HG02852 (cell line): ENCODE results near the gene TNFRSF8.

Experiments used
- ATAC-seq: cut with Tn5 transposase; IDR thresholded peaks from one replicate; pipeline ENCODE4 v1.9.1; 2021; ENCODE audit warnings: mild to moderate bottlenecking, moderate library complexity; ENCODE audit not compliant: unreplicated experiment

TNFRSF8 gene

DNA sequence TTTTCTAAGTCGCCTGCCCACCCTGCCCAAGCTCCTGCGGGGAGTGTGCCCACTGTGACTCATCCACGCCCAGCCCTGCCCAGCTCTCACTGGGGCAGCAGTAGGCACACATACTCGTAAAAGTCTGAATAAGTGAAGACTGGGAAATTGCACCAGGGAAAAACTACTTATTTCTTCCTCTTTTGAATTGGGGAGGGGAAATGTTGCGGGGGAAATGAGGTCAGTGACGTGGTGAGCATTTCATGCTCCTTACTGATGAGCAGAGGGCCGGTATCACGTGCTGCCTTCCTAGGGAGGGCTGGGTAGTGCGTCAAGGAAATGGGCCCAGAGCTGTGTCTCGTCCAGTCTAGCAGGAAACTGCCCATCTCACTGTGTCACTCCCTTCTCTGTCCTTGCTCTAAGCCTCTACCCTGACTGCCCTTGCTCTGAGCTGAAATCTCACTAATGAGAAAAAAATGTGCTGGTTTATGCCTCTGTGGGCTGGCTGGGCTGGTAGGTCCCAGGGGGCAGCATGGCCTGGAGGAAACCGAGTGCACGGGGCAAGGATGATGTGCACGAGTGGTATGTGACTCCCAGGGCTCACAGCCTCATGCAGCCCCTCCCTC, 90.2 kb downstream of the TNFRSF8 start:
- ATAC-seq, result no peak

DNA sequence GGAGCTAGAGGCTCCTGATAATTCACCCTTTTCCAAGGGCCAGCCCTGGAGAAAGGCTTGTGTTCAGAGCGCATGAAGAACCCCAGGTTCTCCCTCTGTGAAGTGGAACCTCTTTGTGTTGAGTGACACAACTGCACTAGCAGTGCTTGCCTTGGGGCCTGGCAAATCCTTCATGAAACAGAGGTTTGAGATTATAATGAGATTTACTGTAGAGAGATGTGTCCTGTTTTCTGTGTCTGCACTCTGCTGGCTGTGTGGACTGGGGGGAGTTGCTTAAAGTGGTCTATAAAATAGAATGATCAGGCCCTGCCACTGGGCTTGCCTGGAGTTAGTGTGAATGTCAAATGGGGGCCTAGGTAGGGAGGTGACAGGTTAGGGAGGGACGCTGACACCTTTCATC, 92.2 kb downstream of the TNFRSF8 start:
- no peak for ATAC-seq

GRCh38 chr1:12157366-12158231, 94.5 kb downstream of the TNFRSF8 start:
- ATAC-seq, result no peak

GRCh38 chr1:12158357-12159092, 95.4 kb downstream of the TNFRSF8 start:
- no peak for ATAC-seq

- no peak for ATAC-seq
Measured at GRCh38 chr1:12159816-12160215, 96.7 kb downstream of the TNFRSF8 start.

DNA sequence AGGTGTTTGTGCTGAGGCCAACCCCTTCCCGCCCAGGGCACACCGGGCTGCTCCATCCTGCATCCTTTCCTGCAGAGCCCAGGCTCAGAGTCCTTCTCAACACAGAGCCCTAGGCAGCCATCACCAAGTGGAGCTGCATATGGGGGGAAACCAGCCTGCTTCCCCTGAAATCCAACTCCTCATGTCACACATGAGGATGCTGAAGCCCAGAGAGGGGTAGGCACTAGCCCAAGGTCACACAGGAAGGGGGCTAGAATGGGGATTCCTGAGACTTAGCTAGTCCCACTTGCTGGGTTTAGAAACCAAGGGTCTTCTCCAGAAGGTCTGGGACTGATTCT, 98.2 kb downstream of the TNFRSF8 start:
- no peak for ATAC-seq

- peak; percentile 74 for ATAC-seq
Measured at GRCh38 chr1:12161662-12162458, 98.8 kb downstream of the TNFRSF8 start.

- ATAC-seq, result no peak
Measured at GRCh38 chr1:12162459-12163137, 99.5 kb downstream of the TNFRSF8 start.

- no peak for ATAC-seq
Measured at GRCh38 chr1:12163210-12163609, 100.1 kb downstream of the TNFRSF8 start.

DNA sequence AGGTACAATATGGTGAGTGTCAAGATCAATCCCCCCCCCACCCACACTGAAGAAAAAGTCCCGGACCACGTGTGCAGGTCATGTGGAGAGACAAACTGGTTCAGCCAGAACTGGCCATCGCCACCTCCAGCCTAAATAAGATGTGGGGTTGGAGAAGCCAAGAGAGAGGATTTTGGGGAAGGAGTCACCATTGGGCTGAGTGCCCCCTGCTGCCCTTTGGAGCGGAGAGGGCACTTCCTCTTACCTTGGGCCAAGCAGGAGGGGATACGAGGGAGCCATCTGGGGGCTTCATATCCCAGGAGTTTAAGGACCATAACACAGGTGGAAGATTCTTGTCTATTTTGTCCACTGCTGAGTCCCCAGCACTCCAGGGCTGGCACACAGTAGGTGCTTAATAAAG, 101.1 kb downstream of the TNFRSF8 start:
- no peak for ATAC-seq

DNA sequence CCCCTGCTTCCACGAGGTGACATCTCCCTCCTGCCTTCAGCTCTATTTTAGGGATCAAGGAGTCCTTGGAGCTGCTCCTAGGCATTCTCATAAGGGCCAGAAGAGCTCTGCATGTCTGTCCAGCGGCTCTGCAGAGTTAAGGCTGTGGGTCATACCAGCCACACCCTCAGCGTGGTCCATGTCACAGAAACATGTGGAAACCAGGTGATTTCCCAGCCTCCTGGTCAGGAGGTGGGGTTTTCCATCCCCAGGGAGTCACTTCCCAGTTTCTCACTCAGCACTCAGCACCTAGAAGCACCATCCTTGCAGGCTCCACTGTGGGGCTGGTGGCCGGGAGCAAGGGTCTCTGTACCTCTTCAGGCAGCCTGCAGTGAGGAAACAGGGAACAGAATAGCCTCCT, 102.2 kb downstream of the TNFRSF8 start:
- ATAC-seq, result no peak

DNA sequence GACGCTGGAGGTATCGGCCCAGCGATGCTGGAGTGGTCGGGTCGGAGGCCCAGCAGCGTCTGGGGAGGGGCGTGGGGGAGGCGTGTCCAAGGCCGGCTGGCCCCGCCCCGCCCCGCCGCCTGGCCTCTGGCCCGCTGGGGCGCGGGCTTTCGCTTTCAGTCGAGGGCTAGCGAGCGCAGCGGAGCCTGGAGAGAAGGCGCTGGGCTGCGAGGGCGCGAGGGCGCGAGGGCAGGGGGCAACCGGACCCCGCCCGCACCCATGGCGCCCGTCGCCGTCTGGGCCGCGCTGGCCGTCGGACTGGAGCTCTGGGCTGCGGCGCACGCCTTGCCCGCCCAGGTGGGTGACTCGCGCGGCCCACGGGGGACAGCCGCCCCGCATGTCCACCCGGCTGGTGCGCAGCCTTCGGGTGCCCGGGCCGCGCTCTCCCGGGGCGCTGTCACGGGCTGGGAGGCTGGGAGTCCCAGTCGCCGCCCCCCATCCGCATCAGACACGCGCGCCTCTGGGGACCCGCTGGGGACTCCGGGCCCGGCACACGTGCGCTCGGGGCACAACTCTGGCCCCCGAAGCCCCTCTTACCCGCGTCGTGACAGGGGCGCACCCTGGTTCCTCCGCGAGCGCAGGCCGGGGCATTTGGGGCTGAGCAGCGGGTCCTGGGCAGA, 103.9 kb downstream of the TNFRSF8 start, which contains the start of gene TNFRSF1B:
Gene TNFRSF1B (plus strand): TSS at position 158 of the 659 bp plus-strand sequence. CDS start 101 bp downstream, at position 259.
- peak; percentile 51 for ATAC-seq

GRCh38 chr1:12167493-12168429, 104.7 kb downstream of the TNFRSF8 start:
- peak; percentile 15 for ATAC-seq

GRCh38 chr1:12168451-12169160, 105.5 kb downstream of the TNFRSF8 start:
- no peak for ATAC-seq

- ATAC-seq, result no peak
Measured at GRCh38 chr1:12169442-12170135, 106.5 kb downstream of the TNFRSF8 start.

GRCh38 chr1:12170263-12170671, 107.2 kb downstream of the TNFRSF8 start:
- no peak for ATAC-seq

- no peak for ATAC-seq
Measured at GRCh38 chr1:12171206-12172041, 108.3 kb downstream of the TNFRSF8 start.
